CD4-positive, alpha-beta T cell treated with Interleukin-2 at 100 ng/mL for 4 hours (primary cell): Measurements from ENCODE around the gene C5AR1.
"Not testable (repeated sequence)": the region's sequence is repeated elsewhere in the genome, so short reads cannot be mapped to it uniquely, and the experiment has no call there.

Experiments used
- DNase-seq: peaks from one replicate; pipeline ENCODE4 v3.0.0-alpha.2; 2020; ENCODE audit warnings: low spot score

Gene C5AR1

DNA sequence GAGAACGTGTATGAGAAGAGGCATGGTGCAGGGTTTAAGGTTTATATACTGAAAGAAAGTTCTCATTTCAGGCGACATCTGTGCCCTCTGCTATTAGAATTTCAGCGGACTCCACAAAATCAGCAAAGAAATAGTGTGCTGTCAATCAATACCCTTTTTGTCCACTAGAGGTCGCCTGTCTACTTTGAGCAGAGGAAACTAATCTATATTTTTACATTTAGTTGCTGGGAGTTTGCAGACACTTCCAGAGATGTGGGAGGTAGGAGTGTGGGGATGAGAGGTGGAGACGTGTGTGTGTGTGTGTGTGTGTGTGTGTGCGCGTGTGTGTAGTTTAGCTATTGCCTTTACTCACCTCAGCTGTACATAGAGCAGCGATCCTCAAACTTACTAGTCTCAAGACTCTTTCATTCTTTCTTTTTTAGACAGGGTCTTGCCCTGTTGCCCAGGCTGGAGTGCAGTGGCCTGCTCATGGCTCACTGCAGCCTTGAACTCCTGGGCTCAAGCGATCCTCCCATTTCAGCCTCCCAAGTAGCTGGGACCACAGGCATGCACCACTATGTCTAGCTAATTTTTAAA is 25.2 kb upstream of the C5AR1 start:
- peak; percentile 79 for DNase-seq

DNA sequence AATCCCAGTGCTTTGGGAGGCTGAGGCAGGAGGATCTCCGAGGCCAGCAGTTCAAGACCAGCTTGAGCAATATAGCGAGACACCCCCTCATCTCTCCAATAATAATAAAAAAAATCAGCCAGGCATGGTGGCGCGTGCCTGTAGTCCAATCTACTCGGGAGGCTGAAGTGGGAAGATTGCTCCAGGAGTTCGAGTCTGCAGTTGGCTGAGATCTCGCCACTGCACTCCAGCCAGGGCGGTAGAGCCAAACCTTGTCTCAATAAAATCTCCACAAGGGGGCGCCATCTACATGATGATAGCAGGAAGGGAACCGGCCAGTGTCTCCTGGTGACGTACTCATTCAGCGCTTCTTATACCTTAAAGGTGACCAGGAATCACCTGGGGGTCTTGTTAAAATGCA is 13.6 kb upstream of the C5AR1 start:
- DNase-seq: peak; percentile 89

DNA sequence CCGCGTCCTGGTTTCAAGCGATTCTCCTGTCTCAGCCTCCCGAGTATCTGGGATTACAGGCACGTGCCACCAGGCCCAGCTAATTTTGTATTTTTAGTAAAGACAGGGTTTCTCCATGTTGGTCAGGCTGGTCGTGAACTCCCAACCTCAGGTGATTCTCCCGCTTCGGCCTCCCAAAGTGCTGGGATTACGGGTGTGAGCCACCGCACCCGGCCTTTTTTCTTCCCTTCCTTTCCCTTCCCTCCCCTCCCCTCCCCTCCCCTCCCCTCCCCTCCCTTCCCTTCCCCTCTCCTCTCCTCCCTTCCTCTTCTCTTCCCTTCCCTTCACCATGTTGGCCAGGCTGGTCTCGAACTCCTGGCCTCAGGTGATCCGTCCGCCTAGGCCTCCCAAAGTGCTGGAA is 8.8 kb upstream of the C5AR1 start:
- DNase-seq: not testable (repeated sequence)

DNA sequence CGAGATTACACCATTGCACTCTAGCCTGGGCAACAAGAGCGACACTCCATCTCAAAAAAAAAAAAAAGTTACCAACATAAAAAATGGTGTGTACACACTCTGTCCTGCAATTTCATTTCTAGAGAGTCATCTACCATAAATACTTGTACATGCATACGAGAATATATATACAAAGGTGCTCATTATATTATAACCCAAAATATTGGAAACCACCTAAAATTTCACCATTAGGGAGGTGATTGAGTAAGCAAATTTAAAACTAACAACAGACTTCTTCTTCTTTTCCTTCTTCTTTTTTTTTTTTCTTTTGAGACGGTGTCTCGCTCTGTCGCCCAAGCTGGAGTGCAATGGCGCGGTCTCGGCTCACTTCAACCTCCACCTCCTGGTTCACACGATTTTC is 7.4 kb upstream of the C5AR1 start:
- no peak for DNase-seq

DNA sequence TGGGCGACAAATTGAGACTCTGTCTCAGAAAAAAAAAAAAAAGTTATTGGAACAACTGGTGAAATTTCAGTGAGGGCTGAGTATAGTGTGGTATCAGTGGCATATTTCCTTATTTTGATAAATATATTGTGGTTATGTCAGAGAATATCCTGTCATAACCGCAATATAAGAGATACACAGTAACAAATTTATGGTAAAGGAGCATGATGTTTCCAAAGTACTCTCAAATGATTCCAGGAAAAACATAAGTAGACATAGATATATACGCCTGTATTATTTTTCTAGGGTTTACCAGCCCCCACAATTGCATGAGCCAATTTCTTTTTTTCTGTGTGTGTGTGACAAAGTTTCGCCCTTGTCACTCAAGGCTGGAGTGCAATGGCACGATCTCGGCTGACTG is 5.7 kb upstream of the C5AR1 start:
- no peak for DNase-seq

DNA sequence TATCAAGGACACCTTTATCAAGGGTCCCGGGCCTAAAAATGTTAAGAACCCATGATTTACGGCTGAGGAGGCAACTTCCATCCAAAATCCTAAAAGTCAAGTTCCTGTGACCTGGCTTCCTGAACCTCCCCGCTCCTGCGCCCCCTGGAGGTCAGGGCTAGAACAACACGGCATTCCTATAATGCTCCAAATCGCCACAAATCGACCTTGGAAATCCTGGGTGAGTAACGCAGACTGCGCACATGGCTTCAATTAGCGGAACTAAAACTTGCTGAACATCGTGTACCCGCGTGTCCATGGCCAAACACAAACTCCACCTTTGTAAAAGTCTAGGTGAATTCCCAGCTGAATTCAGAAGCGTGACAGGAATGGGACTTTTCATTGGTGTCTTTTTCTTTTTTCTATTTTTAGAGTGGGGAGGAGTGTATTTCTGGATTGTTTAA is 4.3 kb upstream of the C5AR1 start:
- peak; percentile 59 for DNase-seq

DNA sequence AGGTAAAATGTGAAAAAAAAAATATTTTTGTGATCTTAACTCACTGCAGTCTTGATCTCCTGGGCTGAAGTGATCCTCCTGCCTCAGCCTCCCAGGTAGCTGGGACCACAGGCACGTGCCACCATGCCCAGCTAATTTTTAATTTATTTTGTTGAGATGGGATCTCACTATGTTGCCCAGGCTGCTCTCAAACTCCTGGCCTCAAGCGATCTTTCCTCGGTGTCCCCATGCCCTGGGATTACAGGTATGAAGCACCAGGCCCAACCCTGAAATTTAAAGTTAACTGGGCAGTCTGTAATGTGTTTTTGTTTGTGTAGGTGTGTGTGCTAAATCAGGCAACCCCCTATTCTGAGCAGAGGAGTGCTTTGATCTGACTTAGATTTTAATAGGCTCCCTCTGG is 3.4 kb upstream of the C5AR1 start:
- no peak for DNase-seq

DNA sequence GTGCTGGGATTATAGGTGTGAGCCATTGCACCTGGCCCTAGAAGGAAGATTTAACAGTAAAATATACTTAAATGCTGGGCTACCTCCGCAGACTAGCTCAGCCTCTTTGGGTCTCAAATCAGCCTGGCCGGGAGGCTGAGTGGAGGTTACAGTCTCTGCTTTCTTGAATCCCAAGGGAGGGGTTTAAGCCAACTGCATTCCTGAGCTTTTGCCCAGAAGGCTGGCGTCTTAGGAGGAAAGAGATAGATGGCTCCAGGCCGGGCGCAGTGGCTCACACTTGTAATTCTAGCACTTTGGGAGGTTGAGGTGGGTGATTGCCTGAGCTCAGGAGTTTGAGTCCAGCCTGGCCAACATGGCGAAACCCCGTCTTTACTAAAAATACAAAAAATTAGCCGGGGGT is 623 bp upstream of the C5AR1 start:
- DNase-seq: no peak

DNA sequence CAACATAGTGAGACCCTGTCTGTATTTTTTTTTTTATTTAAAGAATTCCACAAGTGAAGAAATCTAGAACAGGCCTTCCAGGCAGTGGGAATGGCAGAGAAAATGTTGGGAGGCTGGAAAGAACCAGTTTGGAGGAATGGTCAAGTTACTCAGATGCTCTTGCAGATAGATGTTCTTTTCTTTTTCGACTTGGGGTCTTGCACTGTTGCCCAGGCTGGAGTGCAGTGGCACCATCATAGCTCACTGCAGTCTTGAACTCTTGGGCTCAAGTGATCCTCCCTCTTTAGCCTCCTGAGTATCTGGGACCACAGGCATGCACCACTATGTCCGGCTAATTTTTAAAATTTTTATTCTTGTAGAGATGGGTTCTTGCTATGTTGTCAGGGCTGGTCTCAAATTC is 662 bp downstream of the C5AR1 start:
- no peak for DNase-seq

DNA sequence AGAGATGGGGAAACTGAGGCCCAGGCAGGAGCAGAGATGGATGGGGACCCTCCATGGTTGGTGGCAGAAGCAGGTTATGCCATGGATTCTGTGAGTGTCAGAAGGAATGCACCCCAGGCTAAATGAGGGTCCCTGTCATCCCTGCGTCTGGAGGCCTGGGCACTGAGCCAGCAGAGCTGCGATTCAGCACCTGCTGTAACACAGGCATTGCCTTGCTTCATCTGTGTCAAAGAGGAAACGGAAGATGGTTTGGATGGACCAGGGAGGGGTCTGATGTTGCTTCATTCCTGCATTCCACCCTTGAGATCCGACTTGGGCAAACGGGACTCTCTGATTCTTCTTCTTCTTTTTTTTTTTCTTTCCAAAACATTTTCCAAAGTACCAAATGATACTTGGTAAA is 1.2 kb downstream of the C5AR1 start:
- no peak for DNase-seq

DNA sequence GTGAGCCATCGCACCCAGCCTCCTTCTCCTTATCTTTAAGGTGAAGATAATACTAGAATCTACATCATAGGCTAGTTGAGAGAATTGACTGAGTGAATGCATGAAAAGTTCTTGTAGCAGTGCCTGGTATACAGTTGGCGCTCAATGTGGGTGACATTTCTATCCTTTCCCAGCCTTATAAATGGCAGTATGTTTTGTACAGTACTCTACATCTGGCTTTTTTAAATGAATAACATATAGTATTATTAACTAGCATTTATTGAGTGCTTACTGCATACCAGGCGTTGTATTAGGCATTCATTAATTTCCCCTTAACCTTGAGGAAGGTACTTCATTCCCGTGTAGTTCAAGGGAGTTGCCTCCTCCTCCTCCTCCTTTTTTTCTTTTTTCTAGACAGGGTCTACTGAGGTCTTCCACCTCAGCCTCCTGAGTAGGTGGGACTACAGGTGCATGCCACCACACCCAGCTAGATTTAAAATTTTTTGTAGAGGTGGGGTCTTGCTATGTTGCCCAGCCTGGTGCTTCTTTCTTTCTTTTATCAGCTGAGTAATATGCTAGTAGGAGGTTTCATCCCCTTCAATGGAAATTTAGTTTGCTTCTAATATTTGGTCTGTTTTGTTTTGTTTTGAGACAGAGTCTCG is 2.8 kb downstream of the C5AR1 start:
- no peak for DNase-seq

DNA sequence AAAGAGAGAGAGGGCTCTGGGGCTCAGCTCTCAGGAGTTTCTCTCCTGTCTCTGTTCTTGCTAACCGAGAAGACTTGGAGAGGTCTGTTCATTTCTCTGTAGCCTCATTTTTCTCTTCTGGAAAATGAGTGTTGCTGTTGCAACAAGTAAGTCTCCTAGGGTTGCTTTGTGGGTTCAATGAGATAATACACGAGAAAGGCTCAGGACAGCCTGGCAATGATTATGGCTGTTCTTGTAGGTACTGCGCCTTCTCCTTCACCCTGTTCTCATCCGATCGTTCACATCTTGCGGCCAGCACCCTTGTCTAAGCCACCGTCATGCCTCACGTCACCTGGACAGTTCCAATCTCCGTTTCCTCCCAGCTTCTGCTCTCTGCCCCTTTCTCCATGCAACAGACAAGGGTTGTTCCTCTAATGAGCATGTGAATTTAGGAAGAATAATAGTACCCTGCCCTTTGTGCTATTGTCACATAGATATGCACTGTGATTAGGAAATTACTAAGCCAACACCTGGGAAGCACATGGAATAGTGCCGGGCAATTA is 4.2 kb downstream of the C5AR1 start:
- DNase-seq: no peak

DNA sequence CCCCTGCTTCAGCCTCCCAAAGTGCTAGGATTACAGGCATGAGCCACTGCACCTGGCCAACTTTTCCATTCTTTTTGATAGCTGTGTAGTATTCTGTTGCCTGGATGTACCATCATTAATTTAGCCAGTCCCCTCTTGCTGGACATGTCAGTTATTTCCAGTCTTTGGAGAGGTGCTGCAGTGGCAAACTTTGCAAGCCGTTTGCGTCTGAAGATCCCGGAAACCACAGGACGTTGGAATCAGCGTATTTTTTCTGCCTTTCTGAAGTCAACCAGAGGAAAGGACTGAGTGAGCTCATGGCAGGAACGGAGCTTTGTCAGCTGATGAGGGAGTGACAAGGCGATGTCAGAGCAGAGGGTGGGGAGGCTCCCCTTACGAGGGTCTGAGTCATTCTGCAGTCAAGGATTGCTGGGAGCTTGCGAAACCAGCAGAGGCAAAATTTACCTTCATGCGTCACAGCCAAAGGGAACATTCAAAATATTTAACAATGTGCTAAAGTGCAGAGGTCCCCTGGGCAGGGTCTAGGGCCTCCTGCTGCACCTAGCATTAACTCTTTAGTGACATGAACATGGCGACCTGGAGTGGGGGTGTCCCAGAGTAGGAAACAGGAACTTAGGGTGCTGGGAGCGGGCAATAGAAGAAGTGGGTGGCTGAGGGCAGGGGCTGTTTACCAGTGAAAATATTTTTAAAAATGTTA is 5.6 kb downstream of the C5AR1 start:
- DNase-seq: peak; percentile 17

DNA sequence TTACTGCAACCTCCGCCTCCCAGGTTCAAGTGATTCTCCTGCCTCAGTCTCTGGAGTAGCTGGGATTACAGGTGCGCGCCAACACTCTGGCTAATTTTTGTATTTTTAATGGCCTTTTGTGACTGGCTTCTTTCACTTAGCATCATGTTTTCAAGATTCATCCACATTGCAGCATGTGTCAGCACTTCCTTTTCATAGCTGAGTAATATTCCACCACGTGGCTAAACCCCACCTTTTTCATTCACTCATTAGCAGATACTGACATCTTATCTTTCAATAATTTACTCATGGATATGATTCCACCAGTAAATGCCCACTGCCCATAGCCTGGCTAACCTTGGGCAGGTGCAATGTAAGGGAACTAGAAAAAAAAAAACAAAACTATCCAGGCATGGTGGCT is 6.9 kb downstream of the C5AR1 start:
- no peak for DNase-seq

DNA sequence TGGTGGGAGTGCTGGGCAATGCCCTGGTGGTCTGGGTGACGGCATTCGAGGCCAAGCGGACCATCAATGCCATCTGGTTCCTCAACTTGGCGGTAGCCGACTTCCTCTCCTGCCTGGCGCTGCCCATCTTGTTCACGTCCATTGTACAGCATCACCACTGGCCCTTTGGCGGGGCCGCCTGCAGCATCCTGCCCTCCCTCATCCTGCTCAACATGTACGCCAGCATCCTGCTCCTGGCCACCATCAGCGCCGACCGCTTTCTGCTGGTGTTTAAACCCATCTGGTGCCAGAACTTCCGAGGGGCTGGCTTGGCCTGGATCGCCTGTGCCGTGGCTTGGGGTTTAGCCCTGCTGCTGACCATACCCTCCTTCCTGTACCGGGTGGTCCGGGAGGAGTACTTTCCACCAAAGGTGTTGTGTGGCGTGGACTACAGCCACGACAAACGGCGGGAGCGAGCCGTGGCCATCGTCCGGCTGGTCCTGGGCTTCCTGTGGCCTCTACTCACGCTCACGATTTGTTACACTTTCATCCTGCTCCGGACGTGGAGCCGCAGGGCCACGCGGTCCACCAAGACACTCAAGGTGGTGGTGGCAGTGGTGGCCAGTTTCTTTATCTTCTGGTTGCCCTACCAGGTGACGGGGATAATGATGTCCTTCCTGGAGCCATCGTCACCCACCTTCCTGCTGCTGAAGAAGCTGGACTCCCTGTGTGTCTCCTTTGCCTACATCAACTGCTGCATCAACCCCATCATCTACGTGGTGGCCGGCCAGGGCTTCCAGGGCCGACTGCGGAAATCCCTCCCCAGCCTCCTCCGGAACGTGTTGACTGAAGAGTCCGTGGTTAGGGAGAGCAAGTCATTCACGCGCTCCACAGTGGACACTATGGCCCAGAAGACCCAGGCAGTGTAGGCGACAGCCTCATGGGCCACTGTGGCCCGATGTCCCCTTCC is 10.5 kb downstream of the C5AR1 start:
- DNase-seq: no peak

DNA sequence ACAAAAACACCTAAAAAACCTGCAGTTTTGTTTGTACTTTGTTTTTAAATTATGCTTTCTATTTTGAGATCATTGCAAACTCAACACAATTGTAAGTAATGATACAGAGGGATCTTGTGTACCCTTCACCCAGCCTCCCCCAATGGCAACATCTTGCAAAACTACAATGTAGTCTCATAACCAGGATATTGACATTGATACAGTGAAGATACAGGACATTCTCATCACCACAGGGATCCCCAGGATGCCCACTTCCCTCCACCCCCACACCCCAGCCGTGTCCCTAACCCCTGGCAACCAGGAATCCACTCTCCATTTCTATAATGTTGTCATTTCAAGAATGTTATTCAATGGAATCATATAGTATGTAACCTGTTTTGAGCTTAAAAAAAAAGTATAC is 12.0 kb downstream of the C5AR1 start:
- DNase-seq: no peak

DNA sequence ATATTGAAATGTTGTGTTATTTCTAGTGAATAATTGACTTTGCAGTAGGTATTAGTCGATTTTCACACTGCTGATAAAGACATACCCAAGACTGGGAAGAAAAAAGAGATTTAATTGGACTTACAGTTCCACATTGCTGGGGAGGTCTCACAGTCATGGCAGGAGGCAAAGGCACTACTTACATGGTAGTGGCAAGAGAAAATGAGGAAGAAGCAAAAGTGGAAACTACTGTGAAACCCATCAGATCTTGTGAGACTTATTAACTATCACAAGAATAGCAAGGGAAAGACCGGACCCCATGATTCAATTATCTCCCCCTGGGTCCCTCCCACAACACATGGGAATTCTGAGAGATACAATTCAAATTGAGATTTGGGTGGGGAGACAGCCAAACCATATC is 12.4 kb downstream of the C5AR1 start:
- no peak for DNase-seq

DNA sequence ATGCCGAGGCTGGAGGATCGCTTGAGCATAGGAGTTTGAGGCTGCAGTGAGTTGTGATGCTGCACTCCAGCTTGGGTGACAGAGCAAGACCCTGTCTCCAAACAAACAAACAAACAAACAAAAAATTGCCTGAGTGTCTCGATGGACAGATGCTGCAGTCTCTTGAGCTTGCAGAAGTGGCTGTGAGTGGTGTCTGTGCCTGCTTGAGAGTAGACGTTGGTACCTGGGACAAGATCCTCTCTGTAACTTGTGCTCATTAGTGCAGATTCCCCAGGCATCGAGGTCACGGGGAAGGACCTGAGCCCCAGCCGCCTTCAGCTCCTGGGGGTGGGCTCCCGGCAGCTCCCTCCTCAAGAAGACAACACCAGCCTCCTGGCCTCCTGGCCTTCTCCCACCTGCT is 13.7 kb downstream of the C5AR1 start:
- DNase-seq: no peak

DNA sequence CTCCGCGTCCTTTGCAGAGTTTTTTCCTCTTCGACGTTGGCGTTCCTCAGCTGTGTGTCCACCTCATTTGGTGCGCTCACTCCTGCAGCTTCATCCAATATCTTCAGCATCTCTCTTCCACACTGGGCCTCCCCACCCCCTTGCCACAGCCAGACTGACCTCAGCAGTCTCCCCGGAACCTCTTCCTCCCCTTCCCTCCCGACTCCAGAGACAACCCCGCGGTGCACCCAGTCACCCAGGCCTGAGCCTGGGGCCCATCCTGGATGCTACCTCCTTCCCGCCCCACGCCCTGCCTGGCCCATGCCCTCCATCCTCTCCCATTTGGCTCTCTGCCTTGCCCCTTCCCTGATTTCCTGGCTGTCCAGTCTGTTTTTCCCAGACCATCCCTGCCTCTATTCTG is 14.2 kb downstream of the C5AR1 start:
- no peak for DNase-seq

DNA sequence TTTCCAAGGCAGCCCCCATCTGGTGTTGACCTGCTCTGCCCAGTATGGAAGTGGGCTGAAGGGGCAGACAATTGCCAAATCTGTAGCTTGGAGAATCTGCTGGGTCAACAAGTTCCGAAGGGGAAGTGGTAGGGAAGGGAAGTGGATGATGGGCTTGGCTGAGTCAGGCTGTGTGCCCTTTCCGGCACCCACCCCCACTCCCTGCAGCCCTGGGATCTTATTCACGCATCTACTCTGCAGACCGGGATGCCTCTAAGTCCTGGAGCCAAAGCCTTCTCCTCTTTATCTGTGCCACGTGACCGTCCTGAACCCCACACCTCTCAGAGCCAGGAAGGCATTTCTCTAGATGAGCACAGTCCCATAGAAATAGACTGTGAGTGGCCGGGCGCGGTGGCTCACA is 14.8 kb downstream of the C5AR1 start:
- no peak for DNase-seq

DNA sequence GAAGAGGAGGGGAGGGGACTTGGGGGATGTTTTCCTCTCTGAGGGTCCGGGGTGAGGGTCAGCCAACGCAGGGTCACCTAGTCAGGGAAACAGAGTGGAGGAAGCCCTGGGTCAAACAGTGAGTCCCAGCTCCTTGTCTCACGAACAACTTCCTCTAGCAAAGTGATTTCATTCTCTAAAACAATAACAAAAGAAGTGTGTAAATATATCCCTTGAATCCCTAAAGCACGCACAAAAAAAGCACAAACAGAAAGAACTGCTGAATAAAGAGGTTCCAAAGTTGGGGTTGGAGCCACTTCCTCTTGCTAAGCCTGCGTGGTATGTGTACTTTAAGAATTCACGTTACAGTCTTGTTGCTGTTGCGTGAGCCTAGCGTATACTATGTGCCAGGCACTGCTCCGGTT is 20.8 kb downstream of the C5AR1 start:
- DNase-seq: no peak

DNA sequence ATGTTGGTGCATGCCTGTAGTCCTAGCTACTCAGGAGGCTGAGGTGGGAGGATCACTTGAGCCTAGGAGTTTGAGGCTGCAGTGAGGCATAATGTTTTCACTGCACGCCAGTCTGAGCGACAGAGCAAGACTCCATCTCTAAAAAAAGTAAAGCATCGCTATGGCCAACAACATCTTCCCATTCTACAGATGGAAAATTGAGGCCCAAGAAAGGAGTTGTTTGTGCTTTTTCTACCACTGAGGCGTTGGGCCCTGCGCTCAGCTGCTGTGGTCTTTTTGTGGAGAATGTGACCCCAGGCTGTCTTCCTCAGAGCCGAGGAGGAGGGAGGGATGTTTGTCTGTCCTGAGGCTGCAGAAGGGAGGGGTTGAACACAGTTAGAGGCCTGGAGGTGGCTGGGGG is 21.8 kb downstream of the C5AR1 start:
- no peak for DNase-seq
